HG02970 (cell line): ENCODE results near the gene COLGALT1.
"Not testable (repeated sequence)": the region's sequence is repeated elsewhere in the genome, so short reads cannot be mapped to it uniquely, and the experiment has no call there.

Experiments used
- ATAC-seq: cut with Tn5 transposase; IDR thresholded peaks from one replicate; pipeline ENCODE4 v1.9.1; 2021; ENCODE audit warnings: mild to moderate bottlenecking, moderate library complexity, moderate number of reproducible peaks; ENCODE audit not compliant: unreplicated experiment, low FRiP score

Gene COLGALT1

DNA sequence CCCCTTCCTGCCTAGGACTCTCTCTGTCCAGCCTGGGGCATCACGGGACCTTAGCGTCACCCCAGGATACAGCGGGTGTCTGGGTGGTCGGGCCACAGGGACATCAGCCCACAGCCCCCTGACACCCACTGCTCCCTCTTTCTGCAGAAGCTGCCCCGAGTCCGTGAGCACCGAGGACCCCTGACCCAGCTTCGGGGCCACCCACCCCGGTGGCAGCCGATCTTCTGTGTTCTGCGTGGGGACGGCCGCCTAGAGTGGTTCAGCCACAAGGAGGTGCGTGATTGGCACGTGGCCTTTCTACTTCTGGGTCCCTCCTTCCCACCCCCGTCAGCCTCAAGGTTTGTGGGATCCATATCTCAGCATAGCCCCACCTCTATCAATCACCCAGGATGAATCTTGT is 23.3 kb upstream of the COLGALT1 start:
- no peak for ATAC-seq

DNA sequence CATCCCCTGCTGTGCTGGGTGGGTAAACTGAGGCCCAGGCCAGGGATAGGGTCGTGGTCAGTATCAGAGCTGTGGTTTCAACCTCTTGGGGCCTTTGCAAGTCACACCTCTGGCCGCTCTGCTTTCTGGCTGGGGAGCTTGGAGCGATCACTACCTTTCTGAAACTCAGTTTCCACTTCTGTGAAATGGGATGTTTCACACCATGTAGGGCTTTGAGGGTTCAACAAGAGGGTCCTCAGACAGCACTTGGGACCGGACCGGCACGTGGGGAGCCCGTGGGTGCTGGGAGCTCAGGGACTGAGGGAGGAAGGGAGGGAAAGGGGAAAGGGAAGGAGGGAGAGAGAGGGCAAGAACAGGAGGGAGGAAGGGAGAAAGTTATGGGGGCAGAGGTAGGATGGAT is 22.9 kb upstream of the COLGALT1 start:
- ATAC-seq: no peak

DNA sequence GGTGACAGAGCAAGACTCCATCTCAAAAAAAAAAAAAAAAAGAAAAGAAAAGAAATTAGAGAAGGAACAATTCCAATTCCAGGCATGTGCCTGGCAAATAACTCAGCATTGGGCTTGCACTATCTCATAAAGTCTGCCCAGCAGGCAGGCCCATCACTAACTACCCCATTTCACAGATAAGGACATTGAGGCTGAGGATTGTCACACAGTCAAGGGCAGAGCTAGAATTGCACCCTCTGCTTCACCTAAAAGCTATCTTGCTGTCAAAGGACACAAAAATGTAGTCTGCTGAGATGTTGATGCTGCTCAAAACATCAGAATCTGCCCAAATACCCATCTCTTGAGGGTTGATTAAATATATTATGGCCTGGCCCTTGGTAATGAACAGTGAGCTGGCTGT is 20.7 kb upstream of the COLGALT1 start:
- no peak for ATAC-seq

DNA sequence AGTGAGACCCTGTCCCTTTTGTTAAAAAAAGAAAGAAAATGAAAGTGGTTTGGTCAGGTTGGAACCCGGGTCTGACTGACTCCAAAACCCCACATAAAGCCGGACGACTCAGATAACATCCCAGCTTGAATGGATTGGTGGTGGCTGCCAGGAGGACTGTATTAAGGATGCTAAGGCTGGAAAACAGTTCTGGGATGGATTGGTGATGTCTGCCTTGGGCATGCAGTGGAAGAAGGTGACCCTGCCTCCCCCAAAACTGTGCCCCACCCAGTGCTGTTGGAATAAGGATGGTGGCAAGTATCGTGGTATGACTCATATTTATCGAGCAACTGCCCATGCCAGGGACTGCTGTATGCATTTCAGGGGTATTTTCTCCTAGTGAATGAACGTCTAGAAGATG is 18.5 kb upstream of the COLGALT1 start:
- ATAC-seq: no peak

DNA sequence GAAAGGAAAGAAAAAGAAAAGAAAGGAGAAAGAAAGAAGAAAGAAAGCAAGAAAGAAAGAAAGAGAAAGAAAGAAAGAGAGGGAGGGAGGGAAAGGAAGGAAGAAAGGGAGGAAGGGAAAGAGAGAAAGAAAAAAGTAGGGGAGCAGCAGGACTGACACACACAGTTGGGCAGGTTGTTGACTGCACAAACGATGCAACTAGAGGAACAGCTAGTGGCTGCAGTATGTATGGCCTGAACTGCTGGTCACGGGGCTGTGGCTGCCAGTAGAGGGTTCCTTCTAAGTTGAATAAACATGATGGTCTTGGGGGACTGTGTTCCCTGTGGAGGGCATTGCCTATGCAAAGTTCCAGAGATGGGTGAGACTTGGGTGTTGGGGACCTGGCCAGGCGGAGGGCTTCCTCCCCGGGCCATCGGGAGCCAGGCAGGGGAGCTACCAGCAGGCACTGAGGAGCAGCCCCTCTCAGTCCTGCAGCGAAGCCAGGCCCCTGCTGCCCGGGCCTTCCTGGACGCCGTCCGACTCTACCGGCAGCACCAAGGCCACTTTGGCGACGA is 16.7 kb upstream of the COLGALT1 start:
- no peak for ATAC-seq

DNA sequence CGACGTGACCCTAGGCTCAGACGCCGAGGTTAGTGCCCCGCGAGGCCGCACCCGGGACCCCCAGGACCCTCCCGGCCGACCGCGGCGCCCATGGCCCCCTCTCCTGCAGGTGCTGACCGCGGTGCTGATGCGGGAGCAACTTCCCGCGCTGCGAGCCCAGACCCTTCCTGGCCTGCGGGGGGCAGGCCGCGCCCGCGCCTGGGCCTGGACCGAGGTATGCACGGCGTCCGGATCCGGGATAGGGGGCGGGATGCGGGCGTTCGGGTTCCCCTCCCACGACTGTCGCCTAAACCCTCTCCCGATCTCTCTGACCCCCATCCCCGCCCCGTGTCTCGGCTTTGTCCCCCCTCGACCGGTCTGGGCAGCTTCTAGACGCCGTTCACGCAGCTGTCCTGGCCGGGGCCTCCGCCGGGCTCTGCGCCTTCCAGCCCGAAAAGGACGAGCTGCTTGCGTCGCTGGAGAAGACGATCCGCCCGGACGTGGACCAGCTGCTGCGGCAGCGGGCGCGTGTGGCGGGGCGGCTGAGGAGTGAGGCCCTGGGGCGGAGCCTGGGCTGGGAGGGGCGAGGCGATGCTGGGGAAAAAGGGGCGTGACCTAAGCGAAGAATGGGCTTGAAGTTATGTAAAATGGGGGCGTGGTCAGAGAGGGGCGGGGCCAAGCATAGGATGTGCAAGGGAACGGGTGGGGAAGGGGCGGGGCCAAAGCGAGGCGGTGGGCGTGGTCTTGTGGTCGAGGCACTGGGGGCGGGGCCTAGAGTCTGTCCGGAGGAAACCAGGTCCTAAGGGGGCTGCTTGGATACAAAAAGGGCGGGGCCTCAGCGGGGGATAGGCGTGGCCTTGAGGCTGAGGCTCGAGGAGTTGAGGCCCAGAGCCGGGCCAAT is 16.0 kb upstream of the COLGALT1 start:
- ATAC-seq: peak; percentile 56

DNA sequence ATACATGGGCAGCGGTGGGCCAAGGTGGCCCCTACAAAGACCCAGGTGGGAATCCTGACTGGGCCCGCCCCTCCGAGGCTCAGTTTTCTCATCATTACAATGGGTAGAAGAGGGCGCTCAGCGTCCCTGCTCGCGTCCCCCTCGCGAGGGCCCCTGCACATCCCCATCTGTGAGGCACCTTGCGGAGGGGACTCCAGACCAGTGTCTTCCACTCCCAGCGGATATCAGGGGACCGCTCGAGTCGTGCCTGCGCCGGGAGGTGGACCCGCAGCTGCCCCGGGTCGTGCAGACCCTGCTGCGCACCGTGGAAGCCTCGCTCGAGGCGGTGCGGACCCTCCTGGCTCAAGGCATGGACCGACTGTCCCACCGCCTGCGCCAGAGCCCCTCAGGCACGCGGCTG is 15.3 kb upstream of the COLGALT1 start:
- no peak for ATAC-seq

DNA sequence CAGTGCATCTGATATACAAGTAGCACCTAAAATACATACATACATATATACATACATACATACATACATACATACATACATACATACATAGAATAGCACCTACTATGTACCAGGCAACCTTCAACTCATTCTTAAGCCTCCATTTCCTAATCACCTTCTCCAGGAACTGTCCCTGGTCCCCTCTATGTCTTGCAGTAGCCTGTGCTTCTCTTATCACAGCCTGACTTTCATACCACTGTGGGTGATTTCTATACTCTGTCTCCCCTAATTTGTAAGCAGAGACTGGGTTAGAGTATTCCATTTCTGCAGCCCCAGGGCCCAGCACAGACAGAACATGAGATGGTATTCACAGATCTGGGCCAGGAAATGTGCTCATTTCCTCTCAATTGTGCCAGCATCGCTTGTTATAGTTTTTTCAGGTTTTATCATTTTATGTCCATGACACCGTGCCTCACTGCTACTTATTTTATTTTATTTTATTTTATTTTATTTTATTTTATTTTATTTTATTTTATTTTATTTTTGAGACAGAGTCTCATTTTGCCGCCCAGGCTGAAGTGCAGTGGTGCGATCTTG is 14.2 kb upstream of the COLGALT1 start:
- no peak for ATAC-seq

DNA sequence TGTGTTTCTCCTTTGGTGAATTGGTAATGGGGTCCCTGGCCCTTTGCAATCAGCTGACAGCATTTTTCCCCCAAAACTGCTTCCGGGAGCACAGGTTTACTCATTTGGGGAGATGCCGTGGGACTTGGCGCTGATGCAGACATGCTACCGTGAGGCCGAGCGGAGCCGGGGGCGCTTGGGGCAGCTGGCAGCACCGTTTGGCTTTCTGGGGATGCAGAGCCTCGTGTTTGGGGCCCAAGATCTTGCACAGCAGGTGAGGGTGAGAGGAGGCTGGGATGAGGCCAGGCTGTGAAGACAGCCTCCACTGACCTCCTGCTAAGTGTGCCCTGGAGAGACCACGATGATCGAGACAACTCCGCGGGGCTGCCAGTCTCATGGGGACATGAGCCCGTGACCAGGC is 13.4 kb upstream of the COLGALT1 start:
- ATAC-seq: no peak

DNA sequence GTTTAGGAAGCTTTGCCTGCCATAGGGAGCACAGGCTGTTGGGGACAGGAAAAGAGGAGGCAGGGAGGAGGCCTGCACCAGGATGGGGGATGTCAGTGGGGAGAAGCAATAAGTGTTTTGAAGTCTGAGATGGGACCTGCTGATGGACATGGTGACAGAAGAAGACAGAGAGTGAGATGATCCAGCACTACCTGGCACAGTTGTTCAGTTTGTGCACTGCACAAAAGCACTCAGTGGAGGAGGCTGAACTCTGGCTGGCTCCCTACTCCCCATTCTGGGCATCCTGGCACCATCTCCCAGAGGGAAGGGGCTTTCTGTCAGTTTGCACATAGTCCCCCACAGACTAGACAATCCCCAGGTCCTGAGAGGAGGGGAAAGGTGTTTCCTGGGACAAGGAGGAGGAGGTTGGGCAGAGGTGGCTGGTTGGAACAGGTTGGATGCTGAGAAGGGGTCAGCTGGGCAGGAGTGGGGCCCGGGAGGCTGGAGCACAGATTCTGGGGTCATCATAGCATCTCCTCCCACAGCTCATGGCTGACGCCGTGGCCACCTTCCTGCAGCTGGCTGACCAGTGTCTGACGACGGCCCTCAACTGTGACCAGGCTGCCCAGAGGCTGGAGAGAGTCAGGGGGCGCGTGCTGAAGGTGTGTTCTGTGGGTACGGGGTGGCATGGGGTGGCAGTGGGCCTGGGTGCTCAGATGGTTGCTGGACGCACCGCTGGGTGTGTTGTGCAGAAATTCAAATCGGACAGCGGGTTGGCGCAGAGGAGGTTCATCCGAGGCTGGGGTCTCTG is 12.5 kb upstream of the COLGALT1 start:
- ATAC-seq: no peak

DNA sequence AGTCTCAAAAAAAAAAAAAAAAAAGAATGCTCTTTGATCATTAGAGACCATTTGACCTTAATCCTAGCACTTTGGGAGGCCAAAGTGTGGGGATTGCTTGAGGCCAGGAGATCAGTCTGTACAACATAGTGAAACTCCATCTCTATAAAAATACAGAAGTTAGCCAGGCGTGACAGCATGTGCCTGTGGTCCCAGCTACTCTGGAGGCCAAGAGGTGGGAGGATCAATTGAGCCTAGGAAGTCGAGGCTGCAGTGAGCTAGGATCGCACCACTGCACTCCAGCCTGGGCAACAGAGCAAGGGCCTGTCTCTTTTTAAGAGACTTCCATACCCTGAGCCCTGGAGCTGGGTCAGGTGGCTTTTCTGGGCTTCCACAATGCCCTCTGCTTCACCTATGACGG is 11.5 kb upstream of the COLGALT1 start:
- ATAC-seq: no peak

DNA sequence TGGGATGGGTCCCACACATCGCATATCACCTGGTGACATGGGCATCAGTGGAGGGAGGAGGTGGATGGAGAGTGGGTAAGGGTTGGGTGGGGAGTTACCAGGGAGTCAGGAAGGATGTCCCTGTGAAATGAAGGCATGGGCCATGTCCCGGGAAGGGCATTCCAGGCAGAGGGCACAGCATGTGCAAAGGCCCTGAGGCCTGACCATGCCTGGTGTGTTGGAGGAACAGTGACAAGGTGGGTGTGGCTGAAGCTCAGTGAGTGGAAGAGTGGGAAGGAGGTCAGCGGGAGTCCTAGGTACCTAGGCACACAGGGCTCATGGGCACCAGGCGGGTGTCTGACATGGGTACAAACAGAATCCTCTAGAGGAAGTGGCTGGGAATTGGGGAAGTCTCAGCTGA is 11.0 kb upstream of the COLGALT1 start:
- no peak for ATAC-seq

DNA sequence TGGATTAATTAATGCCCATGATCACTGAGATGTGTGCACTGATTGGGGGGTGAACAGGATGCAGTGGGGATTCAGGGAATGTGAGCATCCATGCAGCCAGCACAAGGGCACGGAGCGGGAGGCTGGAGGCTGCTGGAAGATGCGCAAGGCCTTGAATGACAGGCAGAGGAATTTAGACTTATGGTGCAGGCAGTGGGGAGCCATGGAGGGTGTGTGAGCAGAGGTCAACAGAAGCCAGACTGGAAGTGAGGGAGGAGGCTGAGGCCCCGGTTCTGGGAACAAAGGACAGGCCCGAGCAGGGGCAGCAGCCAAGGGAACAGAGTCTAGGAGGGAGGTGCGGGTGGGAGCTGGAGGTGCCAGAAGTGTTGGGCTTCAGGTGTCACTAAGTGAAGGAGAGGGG is 7.3 kb upstream of the COLGALT1 start:
- ATAC-seq: no peak

DNA sequence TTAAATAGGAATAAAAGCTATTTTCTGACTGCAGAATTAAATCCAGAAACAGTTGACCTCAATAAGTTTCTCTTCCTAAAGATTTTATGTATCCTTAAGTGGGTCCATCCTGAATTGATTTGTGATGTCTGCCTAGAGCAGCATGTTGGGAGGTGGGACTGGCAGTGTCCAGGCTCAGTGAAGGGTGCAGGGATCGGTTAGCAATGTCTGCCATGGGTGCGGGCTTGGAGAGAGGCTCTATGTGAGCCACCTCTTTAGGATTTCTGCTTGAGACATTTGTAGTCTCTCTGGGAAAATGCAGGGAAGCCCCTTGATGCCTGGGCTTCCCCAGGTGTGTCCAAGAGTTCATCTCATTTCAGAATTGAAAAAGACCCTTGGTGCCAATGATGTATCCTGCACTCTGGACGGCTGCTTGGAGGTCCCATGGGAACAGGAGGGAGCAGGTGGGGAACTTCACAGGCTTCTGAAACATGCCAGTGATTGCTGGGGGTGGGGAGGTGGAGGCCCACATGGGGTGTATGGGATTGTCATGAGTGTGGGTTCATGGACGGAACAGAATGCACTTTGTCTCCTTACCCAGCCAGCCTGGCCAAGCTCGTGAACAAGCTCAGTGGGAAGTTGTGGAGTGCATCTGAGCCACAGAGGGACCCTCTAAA is 6.2 kb upstream of the COLGALT1 start:
- ATAC-seq: no peak

DNA sequence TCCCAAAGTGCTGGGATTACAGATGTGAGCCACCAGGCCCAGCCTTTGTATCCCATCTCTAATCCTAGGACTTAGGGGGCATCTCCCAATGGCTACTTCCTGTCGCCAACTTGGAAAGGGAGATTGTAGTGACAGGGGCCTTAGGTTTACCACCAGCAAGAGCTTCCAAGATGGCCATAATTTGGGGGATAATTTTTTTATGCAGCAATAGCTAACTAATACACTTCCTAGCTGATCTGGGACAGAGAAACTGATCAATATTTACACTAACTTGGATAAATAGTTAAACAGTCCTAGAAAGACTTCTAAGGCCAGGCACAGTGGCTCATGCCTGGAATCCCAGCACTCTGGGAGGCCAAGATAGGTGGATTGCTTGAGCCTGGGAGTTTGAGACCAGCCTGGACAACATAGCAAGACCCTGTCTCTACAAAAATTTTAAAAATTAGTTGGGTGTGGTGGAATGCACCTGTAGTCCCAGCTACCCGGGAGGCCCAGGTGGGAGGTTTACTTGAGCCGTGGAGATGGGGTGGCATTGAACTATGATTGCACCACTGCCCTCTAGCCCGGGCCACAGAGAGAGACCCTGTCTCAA is 5.3 kb upstream of the COLGALT1 start:
- no peak for ATAC-seq

DNA sequence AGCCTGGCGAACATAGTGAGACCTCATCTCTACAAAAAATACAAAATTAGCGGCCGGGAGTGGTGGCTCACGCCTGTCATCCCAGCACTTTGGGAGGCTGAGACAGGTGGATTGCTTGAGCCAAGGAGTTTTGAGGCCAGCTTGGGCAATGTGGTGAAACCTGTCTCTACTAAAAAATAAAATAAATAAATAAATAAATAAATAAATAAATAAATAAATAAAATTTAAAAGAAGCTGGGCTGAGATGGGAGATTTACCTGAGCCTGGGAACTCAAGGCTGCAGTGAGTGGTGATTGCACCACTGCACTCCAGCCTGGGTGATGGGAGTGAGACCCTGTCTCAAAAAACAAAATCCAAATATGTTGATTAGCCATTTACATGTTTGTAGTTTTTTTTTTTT is 2.7 kb upstream of the COLGALT1 start:
- not testable (repeated sequence) for ATAC-seq

DNA sequence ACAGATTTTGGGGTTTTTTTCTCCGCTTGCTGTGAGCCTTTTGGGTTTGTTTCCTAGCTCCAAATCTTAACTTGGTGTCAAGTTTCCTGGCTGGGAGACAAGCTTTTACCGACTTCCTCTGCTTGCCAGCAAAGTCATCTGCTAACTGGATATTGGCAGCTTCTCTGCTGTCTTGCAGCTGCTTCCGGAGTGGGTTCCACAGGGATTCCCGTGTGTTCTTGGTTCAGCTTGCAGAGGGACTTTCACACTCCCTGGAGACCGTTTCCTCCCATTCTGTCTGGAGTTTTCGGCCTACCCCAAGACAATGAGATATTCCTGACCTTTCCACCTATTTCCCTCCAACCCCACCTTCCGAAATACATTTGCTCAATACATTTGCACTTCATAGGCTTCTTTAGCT is 2.2 kb upstream of the COLGALT1 start:
- no peak for ATAC-seq

DNA sequence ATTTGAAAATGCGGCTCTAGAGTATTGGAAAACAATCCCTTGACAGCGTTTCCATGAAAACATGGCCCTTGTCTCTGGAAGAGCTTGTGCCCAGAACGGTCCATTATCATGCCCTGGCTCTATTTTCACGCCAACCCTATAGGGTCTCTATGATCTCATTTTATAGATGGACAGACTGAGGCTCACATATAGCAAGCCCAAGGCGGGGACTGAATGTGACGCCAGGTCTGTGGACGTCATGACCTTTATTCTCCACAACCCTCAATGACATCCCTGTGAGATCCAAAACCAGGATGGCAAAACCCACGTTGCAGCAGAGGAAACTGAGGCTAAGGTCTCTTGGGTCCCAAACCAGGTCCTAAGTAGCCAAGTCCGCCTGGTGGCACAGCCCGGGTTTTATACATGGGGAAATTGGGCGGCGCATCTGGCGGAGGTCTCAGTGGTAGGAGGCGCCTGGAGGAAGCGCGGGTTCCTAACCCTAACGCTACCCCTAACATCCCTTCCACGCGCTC is 425 bp upstream of the COLGALT1 start:
- no peak for ATAC-seq

DNA sequence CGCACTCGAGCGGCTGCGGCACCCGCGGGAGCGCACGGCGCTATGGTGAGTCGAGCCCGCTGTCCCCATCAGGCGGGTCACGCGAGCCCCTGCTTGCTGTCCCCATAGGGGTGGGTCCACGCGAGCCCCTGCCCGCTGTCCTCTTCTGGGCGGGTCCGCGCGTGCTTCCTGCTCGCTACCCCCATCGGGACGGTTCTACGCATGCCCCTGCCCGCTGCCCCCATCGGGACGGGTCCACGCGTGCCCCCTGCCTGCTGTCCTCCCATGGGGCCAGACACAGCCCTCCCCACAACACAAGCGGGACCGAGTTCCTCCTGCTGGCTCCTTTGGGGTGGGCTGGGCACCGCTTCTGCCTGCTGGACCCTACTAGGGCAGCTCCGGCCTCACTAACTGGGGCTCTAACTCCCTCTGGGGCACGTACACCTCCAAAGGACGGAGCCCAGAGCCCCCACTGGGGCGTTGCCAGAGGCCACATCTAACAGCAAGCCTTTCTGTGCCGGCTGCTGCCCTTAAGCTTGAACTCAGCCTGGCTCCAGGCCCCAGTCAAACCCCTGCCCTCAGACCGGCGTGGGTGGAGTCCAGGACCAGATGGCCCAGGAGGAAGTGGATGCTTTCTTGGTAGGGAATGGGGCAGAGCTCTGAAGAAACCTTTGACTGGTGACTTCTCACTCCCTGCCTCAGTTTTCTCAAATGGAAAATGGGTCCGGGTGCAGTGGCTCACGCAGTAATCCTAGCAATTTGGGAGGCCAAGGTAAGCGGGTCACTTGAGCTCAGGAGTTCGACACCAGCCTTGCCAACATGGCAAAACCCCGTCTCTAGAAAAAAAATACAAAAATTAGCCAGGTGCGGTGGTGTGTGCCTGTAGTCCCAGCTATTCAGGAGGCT is 722 bp downstream of the COLGALT1 start:
- ATAC-seq: peak; percentile 24
